GM12878 (cell line): ENCODE measurements around the gene GET3.

Experiments
- EP300 ChIP-seq, 2 experiments: fragments of 150-350 bp in 1 of 2; IDR thresholded peaks; 2 replicates each; pipeline ENCODE4 v1.6.1; 2011 to 2012; ENCODE audit warnings: low read depth in 2 of 2, low read length in 2 of 2, borderline replicate concordance in 1 of 2, improper control_type of control experiment in 1 of 2, inconsistent platforms in 1 of 2; ENCODE audit not compliant: control insufficient read depth in 1 of 2
- SUZ12 ChIP-seq: fragments of 200-600 bp; sonication (generic); IDR thresholded peaks from one replicate; pipeline ENCODE4 v1.6.1; 2018; ENCODE audit warnings: antibody characterized with exemption, mild to moderate bottlenecking; ENCODE audit not compliant: unreplicated experiment
- TAF1 ChIP-seq: IDR thresholded peaks from 2 replicates; pipeline ENCODE4 v1.6.1; 2011; ENCODE audit warnings: mild to moderate bottlenecking, low read depth, low read length, borderline replicate concordance
- TF ChIP-seq, protein P1 (sequence below), 3 experiments: IDR thresholded peaks in 2 of 3; conservative IDR thresholded peaks in 1 of 3; 2 replicates each; pipeline ENCODE4 v1.5.1; 2011; ENCODE audit warnings: low read depth in 3 of 3, low read length in 3 of 3, mild to moderate bottlenecking in 3 of 3, control low read depth in 2 of 3, moderate library complexity in 2 of 3, inconsistent platforms in 1 of 3, mixed read lengths in 1 of 3; ENCODE audit not compliant: control insufficient read depth in 2 of 3, insufficient read depth in 1 of 3; ENCODE audit errors: extremely low read depth in 1 of 3
- TF ChIP-seq, protein P2 (sequence below): fragments of 450-650 bp; IDR thresholded peaks from 2 replicates; pipeline ENCODE4 v1.6.1; 2017; ENCODE audit warnings: mild to moderate bottlenecking, low read depth, inconsistent platforms; ENCODE audit not compliant: poor library complexity, severe bottlenecking

DNA sequence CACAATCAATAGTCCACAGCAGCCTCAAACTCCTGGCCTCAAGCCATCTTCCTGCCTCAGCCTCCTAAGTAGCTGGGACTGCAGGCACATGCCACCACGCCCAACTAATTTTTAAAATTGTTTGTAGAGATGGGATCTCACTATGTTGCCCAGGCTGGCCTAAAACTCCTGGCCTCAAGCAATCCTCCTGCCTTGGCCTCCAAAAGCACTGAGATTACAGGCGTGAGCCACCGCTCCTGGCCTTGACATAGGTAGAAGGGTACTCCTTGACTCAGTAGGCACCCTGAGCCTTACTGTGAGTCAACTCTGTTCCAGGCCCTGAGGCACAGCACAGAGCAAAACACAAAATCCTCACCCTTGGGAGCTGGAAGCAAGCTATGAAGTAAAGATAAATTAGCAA is 21.4 kb upstream of the GET3 start:
- no peak for TF ChIP-seq TAF1
- TF ChIP-seq, protein P1, sequence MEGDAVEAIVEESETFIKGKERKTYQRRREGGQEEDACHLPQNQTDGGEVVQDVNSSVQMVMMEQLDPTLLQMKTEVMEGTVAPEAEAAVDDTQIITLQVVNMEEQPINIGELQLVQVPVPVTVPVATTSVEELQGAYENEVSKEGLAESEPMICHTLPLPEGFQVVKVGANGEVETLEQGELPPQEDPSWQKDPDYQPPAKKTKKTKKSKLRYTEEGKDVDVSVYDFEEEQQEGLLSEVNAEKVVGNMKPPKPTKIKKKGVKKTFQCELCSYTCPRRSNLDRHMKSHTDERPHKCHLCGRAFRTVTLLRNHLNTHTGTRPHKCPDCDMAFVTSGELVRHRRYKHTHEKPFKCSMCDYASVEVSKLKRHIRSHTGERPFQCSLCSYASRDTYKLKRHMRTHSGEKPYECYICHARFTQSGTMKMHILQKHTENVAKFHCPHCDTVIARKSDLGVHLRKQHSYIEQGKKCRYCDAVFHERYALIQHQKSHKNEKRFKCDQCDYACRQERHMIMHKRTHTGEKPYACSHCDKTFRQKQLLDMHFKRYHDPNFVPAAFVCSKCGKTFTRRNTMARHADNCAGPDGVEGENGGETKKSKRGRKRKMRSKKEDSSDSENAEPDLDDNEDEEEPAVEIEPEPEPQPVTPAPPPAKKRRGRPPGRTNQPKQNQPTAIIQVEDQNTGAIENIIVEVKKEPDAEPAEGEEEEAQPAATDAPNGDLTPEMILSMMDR (IDR thresholded peaks at IDR 0.05 in 2 of 3, conservative IDR thresholded peaks at IDR 0.05 in 1 of 3; ENCODE audit: control insufficient read depth in 2 of 3, extremely low read depth in 1 of 3, insufficient read depth in 1 of 3, low read depth in 3 of 3, low read length in 3 of 3) = no peak
- TF ChIP-seq SUZ12 = no peak
- TF ChIP-seq, protein P2, sequence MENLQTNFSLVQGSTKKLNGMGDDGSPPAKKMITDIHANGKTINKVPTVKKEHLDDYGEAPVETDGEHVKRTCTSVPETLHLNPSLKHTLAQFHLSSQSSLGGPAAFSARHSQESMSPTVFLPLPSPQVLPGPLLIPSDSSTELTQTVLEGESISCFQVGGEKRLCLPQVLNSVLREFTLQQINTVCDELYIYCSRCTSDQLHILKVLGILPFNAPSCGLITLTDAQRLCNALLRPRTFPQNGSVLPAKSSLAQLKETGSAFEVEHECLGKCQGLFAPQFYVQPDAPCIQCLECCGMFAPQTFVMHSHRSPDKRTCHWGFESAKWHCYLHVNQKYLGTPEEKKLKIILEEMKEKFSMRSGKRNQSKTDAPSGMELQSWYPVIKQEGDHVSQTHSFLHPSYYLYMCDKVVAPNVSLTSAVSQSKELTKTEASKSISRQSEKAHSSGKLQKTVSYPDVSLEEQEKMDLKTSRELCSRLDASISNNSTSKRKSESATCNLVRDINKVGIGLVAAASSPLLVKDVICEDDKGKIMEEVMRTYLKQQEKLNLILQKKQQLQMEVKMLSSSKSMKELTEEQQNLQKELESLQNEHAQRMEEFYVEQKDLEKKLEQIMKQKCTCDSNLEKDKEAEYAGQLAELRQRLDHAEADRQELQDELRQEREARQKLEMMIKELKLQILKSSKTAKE = no peak
- no peak for TF ChIP-seq EP300 (IDR thresholded peaks at IDR 0.05; ENCODE audit: borderline replicate concordance in 1 of 2, control insufficient read depth in 1 of 2, low read depth in 2 of 2, low read length in 2 of 2)
